Left cardiac atrium (tissue), 4 donors: ENCODE results near the gene ABCA10. TPM values are rescaled to one million over a fixed set of nuclear protein-coding genes. Genes with fewer than 3 reads are reported as not detected.
"Not testable (repeated sequence)": the region's sequence is repeated elsewhere in the genome, so short reads cannot be mapped to it uniquely, and the experiment has no call there.

Source experiments
- ATAC-seq, 2 donors: fragments of 200-7000 bp; cut with Tn5 transposase; one replicate each; pipeline ENCODE4 v1.9.1; 2020; ENCODE audit warnings: mild to moderate bottlenecking in 2 of 2, moderate library complexity in 2 of 2
- DNase-seq: peaks from one replicate; pipeline ENCODE4 v3.0.0-alpha.2; 2020
- intact Hi-C, 2 donors: fragments of 100-400 bp; cut with DNase I; formaldehyde crosslinking; loops; one replicate each; pipeline versions ENCODE4 v1.14.1 to v1.15.1; 2022 to 2023
- long read RNA-seq: library from polyadenylated mRNA; unstranded; transcript quantifications from one replicate; pipeline ENCODE4 v2.0.0, GENCODE V29; 2021
- total RNA-seq, 2 donors: library from RNA; stranded (reverse); fragmentation: NEBNext Ultra II Directional; extraction: Animal tissue kit (Norgen Biotek cat#: 25700); gene quantifications; one replicate each; pipeline ENCODE4 v1.2.1, GENCODE V29; 2021
- donor health status: DM: no; HTN: yes; CAD: no.
- donor health status: DM: no; HTN: yes; CAD: no; lungs with severe emphysema.
- donor health status: DM: yes; HTN: yes; CAD: no.
- donor health status: Dilated cardiomyopathy.

The ABCA10 gene, protein sequence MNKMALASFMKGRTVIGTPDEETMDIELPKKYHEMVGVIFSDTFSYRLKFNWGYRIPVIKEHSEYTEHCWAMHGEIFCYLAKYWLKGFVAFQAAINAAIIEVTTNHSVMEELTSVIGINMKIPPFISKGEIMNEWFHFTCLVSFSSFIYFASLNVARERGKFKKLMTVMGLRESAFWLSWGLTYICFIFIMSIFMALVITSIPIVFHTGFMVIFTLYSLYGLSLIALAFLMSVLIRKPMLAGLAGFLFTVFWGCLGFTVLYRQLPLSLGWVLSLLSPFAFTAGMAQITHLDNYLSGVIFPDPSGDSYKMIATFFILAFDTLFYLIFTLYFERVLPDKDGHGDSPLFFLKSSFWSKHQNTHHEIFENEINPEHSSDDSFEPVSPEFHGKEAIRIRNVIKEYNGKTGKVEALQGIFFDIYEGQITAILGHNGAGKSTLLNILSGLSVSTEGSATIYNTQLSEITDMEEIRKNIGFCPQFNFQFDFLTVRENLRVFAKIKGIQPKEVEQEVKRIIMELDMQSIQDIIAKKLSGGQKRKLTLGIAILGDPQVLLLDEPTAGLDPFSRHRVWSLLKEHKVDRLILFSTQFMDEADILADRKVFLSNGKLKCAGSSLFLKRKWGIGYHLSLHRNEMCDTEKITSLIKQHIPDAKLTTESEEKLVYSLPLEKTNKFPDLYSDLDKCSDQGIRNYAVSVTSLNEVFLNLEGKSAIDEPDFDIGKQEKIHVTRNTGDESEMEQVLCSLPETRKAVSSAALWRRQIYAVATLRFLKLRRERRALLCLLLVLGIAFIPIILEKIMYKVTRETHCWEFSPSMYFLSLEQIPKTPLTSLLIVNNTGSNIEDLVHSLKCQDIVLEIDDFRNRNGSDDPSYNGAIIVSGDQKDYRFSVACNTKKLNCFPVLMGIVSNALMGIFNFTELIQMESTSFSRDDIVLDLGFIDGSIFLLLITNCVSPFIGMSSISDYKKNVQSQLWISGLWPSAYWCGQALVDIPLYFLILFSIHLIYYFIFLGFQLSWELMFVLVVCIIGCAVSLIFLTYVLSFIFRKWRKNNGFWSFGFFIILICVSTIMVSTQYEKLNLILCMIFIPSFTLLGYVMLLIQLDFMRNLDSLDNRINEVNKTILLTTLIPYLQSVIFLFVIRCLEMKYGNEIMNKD (N-terminal part only)
- total RNA-seq, result 10 to 100 TPM in 1 of 2 donors, 1 to 10 TPM in 1; 5.7 to 12.8 TPM
- long read RNA-seq, partial matches to known transcripts, result 1 of 3 reads
- long read RNA-seq, other reads (novel, unspliced or antisense), result 2 of 3 reads

DNA sequence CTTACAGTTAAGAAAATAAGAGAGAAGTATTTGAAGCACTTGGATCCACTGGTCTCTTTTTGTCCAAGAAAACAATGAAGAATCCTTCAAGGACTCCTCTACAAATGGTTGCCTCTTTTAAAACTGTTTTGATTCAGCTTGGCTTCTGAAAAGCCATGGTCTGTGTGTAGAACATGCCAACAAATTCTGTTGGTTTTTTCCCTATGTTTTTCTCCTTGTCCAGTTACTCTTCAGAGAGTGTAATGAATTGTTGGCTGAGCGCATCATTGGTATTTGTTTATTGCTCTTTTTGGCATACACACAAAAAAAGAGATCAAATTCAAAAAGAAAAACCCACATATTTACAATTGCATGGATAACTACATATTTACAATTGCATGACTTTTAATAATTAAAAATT, at the start of gene ABCA10:
Gene ABCA10, minus strand, starts transcription at position 249 of the 400 bp plus-strand sequence. CDS start 3,466 bp downstream, outside the sequence.
- DNase-seq, result no peak
- peak in 1 of 2 donors; percentile 19 for ATAC-seq
- intact Hi-C loops, result no loop called here

DNA sequence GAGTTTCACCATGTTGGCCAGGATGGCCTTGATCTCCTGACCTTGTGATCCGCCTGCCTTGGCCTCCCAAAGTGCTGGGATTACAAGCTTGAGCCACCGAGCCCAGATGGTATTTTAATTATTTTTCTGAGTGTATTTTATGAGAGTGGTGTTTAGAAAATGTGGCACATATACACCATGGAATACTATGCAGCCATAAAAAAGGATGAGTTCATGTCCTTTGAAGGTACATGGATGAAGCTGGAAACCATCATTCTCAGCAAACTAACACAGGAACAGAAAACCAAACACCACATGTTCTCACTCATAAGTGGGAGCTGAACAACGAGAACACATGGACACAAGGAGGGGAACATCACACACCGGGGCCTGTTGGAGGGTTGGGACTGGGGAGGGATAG, 47.7 kb upstream of the ABCA10 start:
- intact Hi-C loops, ATAC-seq, DNase-seq: not testable (repeated sequence)

DNA sequence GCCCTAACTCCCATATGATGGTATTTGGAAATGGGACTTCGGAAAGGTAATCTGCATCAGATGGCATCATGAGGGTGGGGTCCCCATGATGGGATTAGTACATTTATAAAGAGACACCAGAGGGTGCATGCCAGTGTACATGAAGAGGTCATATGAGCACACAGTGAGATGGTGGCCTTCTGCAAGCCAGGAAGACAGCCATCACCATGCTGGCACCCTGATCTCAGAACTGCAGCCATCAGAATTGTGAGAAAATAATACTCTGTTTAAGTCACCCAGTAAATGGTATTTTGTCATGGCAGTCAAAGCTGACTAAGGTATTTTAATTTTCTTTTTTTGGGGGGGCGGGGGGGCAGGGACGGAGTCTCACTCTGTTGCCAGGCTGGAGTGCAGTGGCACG, 47.1 kb upstream of the ABCA10 start:
- ATAC-seq, result no peak
- intact Hi-C loops, result no loop called here

DNA sequence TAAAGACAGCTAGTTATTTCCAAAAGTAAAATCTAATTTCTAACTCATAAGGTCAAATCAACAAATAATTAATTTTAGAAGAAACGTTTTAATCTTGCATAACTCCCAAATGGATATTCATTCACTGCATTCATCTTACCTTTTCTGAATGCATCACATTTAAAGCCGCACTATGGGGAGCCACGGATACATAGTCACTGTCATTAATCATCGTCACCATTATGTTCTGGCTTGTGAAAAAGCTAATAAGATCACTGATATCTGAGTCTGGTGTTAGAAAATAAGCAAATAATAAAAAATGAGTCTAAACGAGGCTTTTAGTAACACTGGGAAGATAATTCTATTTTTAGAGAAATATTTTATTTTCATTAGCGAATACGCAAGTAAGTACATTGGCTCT, 42.4 kb upstream of the ABCA10 start:
- no peak for DNase-seq
- intact Hi-C loops, result no loop called here
- no peak for ATAC-seq

More for the DNA sequence above, 47.1 kb upstream of the ABCA10 start:
- no peak for DNase-seq

DNA sequence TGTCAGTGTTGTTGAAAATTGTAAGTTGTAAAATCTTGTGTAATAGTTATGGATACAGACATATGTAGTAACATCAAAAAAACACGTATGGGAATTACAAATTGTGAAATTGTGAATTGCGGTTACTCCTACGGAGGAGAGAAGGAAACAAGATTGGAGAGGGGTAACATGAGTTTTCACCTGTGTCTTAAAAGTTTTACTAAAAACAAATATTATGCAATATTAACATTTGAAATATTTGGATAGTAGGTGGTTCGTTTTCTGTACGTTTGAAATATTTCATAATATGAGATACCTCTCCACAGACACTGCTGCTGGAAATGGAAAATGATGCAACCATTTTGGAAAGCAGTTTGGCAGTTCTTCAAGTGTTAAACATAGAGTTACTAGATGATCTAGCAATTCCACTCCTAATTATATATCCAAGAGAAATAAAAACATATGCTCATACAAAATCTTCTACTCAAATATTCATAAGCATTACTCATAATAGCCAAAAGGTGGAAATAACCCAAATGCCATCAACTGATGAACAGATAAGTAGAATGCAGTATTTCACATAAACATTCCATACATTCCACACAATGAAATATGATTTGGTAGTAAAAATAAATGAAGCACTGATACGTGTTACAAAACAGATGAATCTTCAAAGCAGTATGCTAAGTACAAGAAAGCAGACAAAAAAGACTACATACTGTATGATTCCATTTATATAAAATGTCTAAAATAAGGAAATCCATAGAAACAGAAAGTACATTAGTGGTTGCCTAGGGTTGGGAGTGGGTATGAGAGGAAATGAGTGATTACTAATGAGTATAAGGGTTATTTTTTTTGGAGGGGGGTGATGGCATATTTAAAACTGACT, 40.7 kb upstream of the ABCA10 start:
- intact Hi-C loops, result no loop called here
- ATAC-seq (peak in 1 of 2 donors; percentile 78), DNase-seq (no peak)

DNA sequence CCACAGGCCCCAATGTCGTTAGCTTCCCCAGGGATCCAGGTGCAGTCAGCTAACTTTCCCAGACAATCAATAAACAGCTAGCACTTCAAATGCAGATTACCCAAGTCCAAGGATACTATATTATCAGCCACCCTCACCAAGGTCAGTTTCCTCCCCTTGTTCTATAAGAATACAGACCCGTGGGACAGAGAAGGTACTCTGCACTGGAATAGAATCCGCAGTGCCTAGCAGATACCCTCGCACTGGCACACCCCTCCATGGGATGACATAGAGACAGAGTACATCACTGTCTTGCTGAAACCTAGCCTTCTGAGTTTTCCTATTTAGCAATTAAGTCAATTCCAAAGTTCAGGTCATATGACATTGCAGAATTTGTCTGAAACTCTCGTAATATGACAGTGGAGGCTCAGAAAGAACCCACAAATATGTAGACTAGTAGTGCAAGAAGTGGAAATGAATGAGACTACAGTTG, 40.0 kb upstream of the ABCA10 start:
- intact Hi-C loops, result no loop called here
- DNase-seq (no peak), ATAC-seq (no peak)

DNA sequence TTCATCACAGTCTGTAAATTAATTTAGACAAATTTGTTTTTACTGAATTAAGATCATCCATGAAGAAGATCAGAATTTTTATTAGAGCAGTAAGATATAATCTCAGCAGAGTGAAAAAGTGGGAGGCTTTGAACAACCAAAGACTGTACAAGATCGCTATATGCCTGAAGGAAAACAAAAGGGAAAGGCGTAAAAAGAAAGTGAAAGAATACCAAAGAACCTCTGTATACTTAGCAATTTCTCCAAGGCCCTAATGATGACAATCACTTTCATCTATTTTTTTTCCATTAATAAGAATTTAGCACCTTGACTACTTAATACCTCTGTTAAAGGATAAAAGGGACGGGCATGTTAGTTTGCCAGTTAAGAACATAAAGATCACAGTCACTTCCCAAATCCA, 38.6 kb upstream of the ABCA10 start:
- no peak for DNase-seq
- intact Hi-C loops, result no loop called here
- ATAC-seq, result no peak

DNA sequence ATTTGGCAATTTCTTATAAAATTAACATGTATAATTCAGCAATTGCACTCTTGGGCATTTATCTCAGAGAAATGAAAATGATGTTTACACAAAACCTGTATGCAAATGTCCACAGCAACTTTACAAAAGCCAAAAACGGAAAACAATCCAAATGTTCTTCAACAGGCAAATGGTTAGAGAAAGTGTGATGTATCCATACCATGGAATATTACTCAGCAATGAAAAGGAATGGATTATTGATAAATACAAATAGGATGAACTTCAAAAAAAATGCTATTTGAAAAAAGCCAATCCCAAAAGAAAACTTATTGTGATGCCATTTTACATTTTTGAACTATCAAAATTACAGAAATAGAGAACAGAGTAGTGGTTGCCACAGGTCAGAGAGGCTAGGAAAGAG, 37.2 kb upstream of the ABCA10 start:
- intact Hi-C loops, result no loop called here
- DNase-seq, result no peak
- ATAC-seq, result no peak

DNA sequence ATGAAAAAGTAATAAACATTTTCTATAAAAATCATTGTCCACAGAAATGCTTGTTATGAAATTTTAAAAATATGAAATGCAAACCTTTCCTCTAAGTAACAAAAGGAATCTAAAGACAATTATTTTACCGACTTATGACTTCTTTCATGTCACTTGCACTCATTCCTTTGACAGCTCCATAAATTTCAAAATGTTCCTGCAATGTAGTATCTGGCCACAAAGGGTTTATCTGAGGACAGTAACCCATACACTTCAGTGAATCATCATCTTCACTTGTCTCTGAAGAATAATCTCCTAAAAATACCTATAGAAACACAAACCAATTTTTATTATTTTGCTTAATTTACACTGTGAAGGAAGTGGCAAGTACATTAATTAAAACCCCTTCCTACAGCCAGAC, 25.6 kb upstream of the ABCA10 start:
- ATAC-seq, result no peak
- intact Hi-C loops, result no loop called here

DNA sequence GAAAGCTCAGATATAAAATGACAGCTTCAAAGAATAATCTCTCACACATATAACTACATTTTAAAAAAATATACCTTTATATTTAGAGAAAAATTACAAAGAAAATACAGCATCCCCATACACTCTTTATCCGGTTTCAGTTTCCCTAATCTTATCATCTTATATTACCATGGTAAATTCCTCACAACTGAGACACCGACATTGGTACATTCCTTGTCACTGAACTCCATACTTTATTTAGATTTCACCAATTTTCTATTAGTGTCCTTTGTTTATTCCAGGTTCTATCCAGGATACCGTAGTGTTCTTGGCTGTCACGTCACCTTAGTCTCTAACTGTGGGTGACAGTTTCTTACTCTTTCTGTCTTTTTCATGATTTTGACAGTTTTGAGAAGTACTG, 22.0 kb upstream of the ABCA10 start:
- ATAC-seq (no peak), DNase-seq (no peak)
- intact Hi-C loops, result no loop called here

More for the DNA sequence above, 25.6 kb upstream of the ABCA10 start:
- DNase-seq, result no peak

DNA sequence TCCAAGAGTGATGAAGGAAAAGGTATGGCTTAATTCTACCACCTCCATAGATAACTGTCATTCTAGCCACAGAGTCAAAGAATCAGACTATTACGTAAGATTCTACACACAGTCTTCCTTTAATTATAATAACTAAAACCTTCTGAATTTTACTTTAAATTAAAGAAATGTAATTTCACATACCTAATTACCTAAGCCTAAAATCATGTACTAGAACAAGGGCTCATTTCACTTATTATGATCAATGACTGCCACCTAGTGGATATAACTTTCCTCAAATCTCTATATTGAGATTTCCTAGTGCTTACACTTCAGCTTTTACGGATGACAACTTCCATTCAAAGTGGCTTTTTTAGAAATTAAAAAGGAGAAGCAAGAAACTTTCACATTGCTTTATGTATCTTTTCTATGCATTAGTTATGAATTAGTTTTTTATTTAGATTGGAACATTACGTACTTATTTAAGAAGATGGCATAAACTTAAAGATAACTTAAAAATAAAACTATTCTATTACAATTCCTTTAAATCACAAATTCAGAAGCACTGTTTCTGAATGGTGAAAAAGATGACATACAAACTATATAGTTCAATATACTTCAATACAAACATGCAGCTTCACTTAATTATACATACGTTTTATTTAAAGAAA, 18.2 kb upstream of the ABCA10 start:
- DNase-seq (no peak), ATAC-seq (peak in 1 of 2 donors; percentile 43)
- intact Hi-C loops, result no loop called here

DNA sequence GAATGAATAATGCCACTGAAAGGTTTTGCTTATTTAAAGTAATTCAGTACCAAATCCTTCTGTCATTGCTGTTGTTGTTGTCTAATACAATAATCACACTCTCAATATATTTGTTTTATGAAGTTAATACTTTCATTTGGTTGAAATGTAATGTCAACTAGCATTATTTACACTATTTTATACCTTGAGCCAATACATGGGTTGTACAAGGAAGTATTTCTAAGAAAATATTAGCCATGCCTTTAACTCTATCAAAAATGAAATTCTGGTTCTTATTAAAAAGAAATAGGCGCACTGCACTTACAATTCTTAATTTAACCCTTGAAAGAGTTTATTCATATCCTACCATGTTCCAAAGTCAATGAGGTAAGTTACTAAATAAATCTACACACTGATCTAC, 17.6 kb upstream of the ABCA10 start:
- ATAC-seq, result no peak
- no peak for DNase-seq
- intact Hi-C loops, result no loop called here

DNA sequence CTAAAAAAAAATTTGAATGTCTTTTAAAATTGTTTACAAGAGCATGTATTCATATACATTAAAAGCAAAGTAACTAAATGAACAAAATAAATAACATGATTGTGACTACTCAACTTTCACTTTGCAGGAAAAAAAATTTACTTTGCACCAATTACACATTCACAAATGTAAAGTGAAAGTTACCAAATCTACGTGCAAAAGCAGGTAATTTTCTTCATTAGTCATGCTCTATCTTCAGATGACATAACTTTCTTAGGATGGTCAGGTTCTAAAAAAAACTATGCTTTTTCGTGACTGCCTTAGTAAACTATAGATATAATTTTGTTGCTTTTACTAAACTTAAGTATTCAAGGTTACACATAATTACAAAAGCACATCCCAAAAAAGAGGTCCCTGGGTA, 17.0 kb upstream of the ABCA10 start:
- intact Hi-C loops, result no loop called here
- no peak for ATAC-seq

DNA sequence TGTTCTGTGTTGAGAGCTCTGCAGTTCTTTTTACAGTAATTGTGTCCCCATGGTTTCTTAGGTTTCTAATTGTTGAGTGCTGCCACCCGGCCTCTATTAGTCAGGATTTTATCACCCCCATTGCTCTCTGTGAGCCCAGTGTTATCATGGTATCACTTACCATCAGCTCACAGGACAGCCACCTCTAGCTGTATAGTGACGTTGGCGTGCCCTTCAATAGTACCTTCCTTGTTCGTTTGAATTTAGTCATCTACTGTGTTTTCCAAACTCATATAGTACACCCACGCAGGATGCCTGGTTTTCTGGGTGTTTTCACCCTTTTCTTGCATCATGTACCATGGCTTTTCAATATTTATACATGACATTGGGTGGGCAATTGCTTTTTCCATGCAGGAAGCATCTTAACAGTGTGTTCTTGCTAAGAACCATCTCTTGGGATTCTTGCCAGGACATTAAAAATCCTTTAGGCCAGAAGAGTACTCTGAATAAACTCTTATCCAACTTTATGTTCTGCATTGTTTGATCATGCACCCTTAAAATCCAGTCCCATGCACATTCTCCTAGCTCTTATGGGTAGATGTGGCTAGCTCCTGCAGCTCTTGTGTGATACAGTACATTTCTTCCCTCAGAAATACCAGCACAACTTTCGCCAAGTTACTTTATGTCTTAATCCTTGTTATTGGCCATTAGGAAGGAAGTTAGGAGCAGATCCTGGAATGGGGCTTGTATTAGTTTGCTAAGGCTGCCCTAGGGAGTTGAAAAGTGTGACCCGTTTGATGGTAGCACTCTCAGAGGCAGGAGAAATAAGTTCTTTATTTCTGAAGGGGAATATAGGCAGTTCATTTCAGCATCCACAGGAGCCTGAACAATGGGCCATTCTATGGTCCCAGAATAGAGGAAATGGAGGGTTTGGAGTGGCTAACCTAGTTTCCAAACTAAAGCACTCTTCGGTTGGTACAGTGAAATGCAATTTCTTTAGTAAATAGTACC, 11.3 kb upstream of the ABCA10 start:
- ATAC-seq, result no peak
- intact Hi-C loops, result loop anchor here (5.0 kb wide), 1 partner anchor 463 kb away; no protein-coding TSS in a partner anchor
- no peak for DNase-seq

More for the DNA sequence above, 17.0 kb upstream of the ABCA10 start:
- DNase-seq, result no peak

DNA sequence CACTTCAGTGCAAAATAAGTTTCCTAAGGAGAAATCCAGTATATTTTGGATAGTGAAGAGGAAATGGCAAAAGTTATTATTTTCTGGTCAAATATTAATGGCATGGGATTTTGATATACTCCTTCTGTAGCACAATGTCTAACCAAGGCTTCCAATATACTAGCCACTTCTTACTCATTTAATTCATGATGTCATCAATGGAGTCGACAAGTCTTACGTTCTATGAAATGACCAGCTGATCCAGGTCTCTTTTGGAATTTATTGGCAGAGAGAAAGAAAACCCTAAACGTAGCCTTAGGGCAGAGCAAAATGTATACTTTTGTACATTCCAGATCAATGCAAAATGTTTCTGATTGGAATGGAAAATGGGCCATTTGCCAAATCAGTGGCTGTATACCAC, 8.3 kb upstream of the ABCA10 start:
- no peak for ATAC-seq
- intact Hi-C loops, result loop anchor here in 1 of 2 donors (5.0 kb wide), 1 partner anchor 460 kb away; no protein-coding TSS in a partner anchor
- DNase-seq, result no peak

DNA sequence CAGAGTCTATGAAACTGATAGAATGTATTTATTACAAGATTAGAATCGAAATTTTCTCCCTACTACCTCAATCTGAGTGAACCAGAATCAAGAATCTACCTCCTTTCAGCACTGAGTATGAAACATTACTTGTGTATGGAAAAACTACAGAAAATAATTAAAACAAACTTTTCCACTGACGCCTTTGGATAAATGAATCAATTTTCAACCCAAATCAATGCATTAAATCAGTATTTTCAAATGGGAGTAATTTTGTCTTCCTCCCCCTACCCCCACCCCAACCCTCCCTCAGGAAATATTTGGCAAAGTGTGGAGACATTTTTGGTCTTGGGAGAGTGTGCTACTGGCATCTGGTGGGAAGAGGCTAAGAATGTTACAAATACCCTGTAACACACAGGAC, 7.8 kb upstream of the ABCA10 start:
- DNase-seq (no peak), ATAC-seq (no peak)
- intact Hi-C loops, result loop anchor here in 1 of 2 donors (5.0 kb wide), 1 partner anchor 459 kb away; no protein-coding TSS in a partner anchor
